Measurements from ENCODE around the gene SKAP1. TPM values are rescaled to one million over a fixed set of nuclear protein-coding genes. Genes with fewer than 3 reads are reported as not detected.

The SKAP1 gene
- total RNA-seq, 4 donors from 2014 or later: 1.1 to 12.1 (median 1.8) TPM; not detected in 1

GRCh38 chr17:48283411-48283810 lies 146.6 kb downstream of the SKAP1 start:
- TF ChIP-seq CTCF (IDR thresholded peaks at IDR 0.05): no peak
- no peak for TF ChIP-seq POLR2A (IDR thresholded peaks at IDR 0.05)
- no peak for TF ChIP-seq EP300 (IDR thresholded peaks at IDR 0.05)
- no peak for TF ChIP-seq POLR2AphosphoS5 (IDR thresholded peaks at IDR 0.05)
- Histone ChIP-seq H3K4me1 (no peaks in the 10 kb centered on the region), H3K27me3 (peaks cover 75% of the 10 kb centered on the region), H3K9me3 (no peaks in the 10 kb centered on the region), H3K4me3 (no peak overlapping the region), H3K27ac (no peak overlapping the region), H3K36me3 (no peaks in the 10 kb centered on the region)
- 60 to 73% methylated on average over 2 of the region's 2 CpGs for WGBS, 2 donors (ENCODE audit: low coverage in 1 of 2)
- no peak for ATAC-seq

GRCh38 chr17:48282303-48282702 lies 147.7 kb downstream of the SKAP1 start:
- WGBS, 2 donors (ENCODE audit: low coverage in 1 of 2): 82% methylated on average over 2 of the region's 2 CpGs; no CpG with 5 or more reads in 1 of the 2 donors
- Histone ChIP-seq H3K9me3 (no peaks in the 10 kb centered on the region), H3K4me1 (no peaks in the 10 kb centered on the region), H3K4me3 (no peak overlapping the region), H3K36me3 (no peaks in the 10 kb centered on the region), H3K27ac (no peak overlapping the region), H3K27me3 (peaks cover 65% of the 10 kb centered on the region)
- no peak for TF ChIP-seq EP300 (IDR thresholded peaks at IDR 0.05)
- TF ChIP-seq POLR2A (IDR thresholded peaks at IDR 0.05): no peak
- no peak for TF ChIP-seq CTCF (IDR thresholded peaks at IDR 0.05)
- no peak for TF ChIP-seq POLR2AphosphoS5 (IDR thresholded peaks at IDR 0.05)
- no peak for ATAC-seq

- Histone ChIP-seq H3K27ac (no peak overlapping the region), H3K27me3 (peaks cover 59% of the 10 kb centered on the region), H3K4me3 (no peak overlapping the region), H3K9me3 (no peaks in the 10 kb centered on the region), H3K36me3 (no peaks in the 10 kb centered on the region), H3K4me1 (no peaks in the 10 kb centered on the region)
- ATAC-seq: no peak
- 88 to 94% methylated on average over 3 to 4 of the region's 5 CpGs for WGBS, 2 donors (ENCODE audit: low coverage in 1 of 2)
- no peak for TF ChIP-seq POLR2AphosphoS5 (IDR thresholded peaks at IDR 0.05)
- TF ChIP-seq POLR2A (IDR thresholded peaks at IDR 0.05): no peak
- TF ChIP-seq EP300 (IDR thresholded peaks at IDR 0.05): no peak
- no peak for TF ChIP-seq CTCF (IDR thresholded peaks at IDR 0.05)
These were observed 151.1 kb downstream of the SKAP1 start for GRCh38 chr17:48278760-48279491.

GRCh38 chr17:48276776-48277175 lies 153.2 kb downstream of the SKAP1 start:
- 78 to 93% methylated on average over 1 of the region's 1 CpG for WGBS, 2 donors (ENCODE audit: low coverage in 1 of 2)

More at GRCh38 chr17:48276776-48277175, 153.2 kb downstream of the SKAP1 start:
- Histone ChIP-seq H3K4me1 (no peaks in the 10 kb centered on the region), H3K9me3 (no peaks in the 10 kb centered on the region), H3K27ac (no peak overlapping the region), H3K36me3 (no peaks in the 10 kb centered on the region), H3K27me3 (peaks cover 43% of the 10 kb centered on the region), H3K4me3 (no peak overlapping the region)
- no peak for ATAC-seq
- TF ChIP-seq POLR2A (IDR thresholded peaks at IDR 0.05): no peak
- no peak for TF ChIP-seq POLR2AphosphoS5 (IDR thresholded peaks at IDR 0.05)
- TF ChIP-seq CTCF (IDR thresholded peaks at IDR 0.05): no peak
- no peak for TF ChIP-seq EP300 (IDR thresholded peaks at IDR 0.05)

All from gastroesophageal sphincter (tissue), 4 donors.